ENCODE results near the gene PPP6R2. TPM values are rescaled to one million over a fixed set of nuclear protein-coding genes. Genes with fewer than 3 reads are reported as not detected.

Gene PPP6R2
- total and polyA plus RNA-seq, 2 donors (not counting 1 experiment from before 2014, with no cell fraction given) = 19.7 to 44.4 TPM

- Histone ChIP-seq H3K4me3 (replicated peaks in 1 of 4; ENCODE audit: control extremely low read depth in 1 of 4, insufficient read depth in 1 of 4, low read depth in 3 of 4, low read length in 4 of 4) (no peak overlapping the region), H4K20me1 (ENCODE audit: control insufficient read depth, extremely low read depth, insufficient read depth, low read length) (no peaks in the 10 kb centered on the region), H3K4me2 (ENCODE audit: extremely low read depth, insufficient read depth, low read length) (no peak overlapping the region), H3K4me1 (ENCODE audit: control insufficient read depth, extremely low read depth, insufficient read depth, low read length) (no peaks in the 10 kb centered on the region), H3K27ac (ENCODE audit: insufficient read depth, low read length) (no peak overlapping the region), H3K9me3 (ENCODE audit: control insufficient read depth, insufficient read depth, low read depth, low read length) (no peaks in the 10 kb centered on the region), H3K9ac (ENCODE audit: insufficient read depth, low read length) (no peak overlapping the region), H3K79me2 (ENCODE audit: control insufficient read depth, insufficient read depth, low read length) (peaks cover 36% of the 10 kb centered on the region), H3K36me3 (ENCODE audit: control insufficient read depth, insufficient read depth, low read length) (no peaks in the 10 kb centered on the region), H2AFZ (ENCODE audit: low read length) (no peak overlapping the region), H3K27me3 (ENCODE audit: control insufficient read depth, insufficient read depth, low read length) (no peaks in the 10 kb centered on the region)
- no peak for TF ChIP-seq EZH2 (IDR thresholded peaks at IDR 0.05; ENCODE audit: low read length, missing control alignments)
- TF ChIP-seq, protein P1, sequence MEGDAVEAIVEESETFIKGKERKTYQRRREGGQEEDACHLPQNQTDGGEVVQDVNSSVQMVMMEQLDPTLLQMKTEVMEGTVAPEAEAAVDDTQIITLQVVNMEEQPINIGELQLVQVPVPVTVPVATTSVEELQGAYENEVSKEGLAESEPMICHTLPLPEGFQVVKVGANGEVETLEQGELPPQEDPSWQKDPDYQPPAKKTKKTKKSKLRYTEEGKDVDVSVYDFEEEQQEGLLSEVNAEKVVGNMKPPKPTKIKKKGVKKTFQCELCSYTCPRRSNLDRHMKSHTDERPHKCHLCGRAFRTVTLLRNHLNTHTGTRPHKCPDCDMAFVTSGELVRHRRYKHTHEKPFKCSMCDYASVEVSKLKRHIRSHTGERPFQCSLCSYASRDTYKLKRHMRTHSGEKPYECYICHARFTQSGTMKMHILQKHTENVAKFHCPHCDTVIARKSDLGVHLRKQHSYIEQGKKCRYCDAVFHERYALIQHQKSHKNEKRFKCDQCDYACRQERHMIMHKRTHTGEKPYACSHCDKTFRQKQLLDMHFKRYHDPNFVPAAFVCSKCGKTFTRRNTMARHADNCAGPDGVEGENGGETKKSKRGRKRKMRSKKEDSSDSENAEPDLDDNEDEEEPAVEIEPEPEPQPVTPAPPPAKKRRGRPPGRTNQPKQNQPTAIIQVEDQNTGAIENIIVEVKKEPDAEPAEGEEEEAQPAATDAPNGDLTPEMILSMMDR (conservative IDR thresholded peaks at IDR 0.05 in 1 of 2, IDR thresholded peaks at IDR 0.05 in 1 of 2; ENCODE audit: low read depth in 1 of 2, low read length in 2 of 2) = no peak
- no peak for DNase-seq (ENCODE audit: low read depth in 2 of 2)
Observed at GRCh38 chr22:50356186-50356585, 13.1 kb downstream of the PPP6R2 start.

- H3K9ac ChIP-seq (ENCODE audit: insufficient read depth, low read length) = no peak overlapping the region
- DNase-seq (ENCODE audit: low read depth in 2 of 2) = no peak
- H3K9me3 ChIP-seq (ENCODE audit: control insufficient read depth, insufficient read depth, low read depth, low read length) = no peaks in the 10 kb centered on the region
- H3K4me3 ChIP-seq (replicated peaks in 1 of 4; ENCODE audit: control extremely low read depth in 1 of 4, insufficient read depth in 1 of 4, low read depth in 3 of 4, low read length in 4 of 4) = no peak overlapping the region
- no peak overlapping the region for H3K4me2 ChIP-seq (ENCODE audit: extremely low read depth, insufficient read depth, low read length)
- H4K20me1 ChIP-seq (ENCODE audit: control insufficient read depth, extremely low read depth, insufficient read depth, low read length) = no peaks in the 10 kb centered on the region
- no peak overlapping the region for H2AFZ ChIP-seq (ENCODE audit: low read length)
- H3K27ac ChIP-seq (ENCODE audit: insufficient read depth, low read length) = no peak overlapping the region
- H3K79me2 ChIP-seq (ENCODE audit: control insufficient read depth, insufficient read depth, low read length) = peaks cover 47% of the 10 kb centered on the region
- no peaks in the 10 kb centered on the region for H3K4me1 ChIP-seq (ENCODE audit: control insufficient read depth, extremely low read depth, insufficient read depth, low read length)
- H3K36me3 ChIP-seq (ENCODE audit: control insufficient read depth, insufficient read depth, low read length) = no peaks in the 10 kb centered on the region
- TF ChIP-seq EZH2 (IDR thresholded peaks at IDR 0.05; ENCODE audit: low read length, missing control alignments) = no peak
- no peaks in the 10 kb centered on the region for H3K27me3 ChIP-seq (ENCODE audit: control insufficient read depth, insufficient read depth, low read length)
Observed at GRCh38 chr22:50357222-50357621, 14.1 kb downstream of the PPP6R2 start.

GRCh38 chr22:50357756-50358155 is 14.6 kb downstream of the PPP6R2 start:
- H3K9me3 ChIP-seq (ENCODE audit: control insufficient read depth, insufficient read depth, low read depth, low read length) = no peaks in the 10 kb centered on the region
- H3K4me2 ChIP-seq (ENCODE audit: extremely low read depth, insufficient read depth, low read length) = no peak overlapping the region
- no peak overlapping the region for H3K4me3 ChIP-seq (replicated peaks in 1 of 4; ENCODE audit: control extremely low read depth in 1 of 4, insufficient read depth in 1 of 4, low read depth in 3 of 4, low read length in 4 of 4)
- no peaks in the 10 kb centered on the region for H3K36me3 ChIP-seq (ENCODE audit: control insufficient read depth, insufficient read depth, low read length)
- no peak for TF ChIP-seq EZH2 (IDR thresholded peaks at IDR 0.05; ENCODE audit: low read length, missing control alignments)
- H3K27me3 ChIP-seq (ENCODE audit: control insufficient read depth, insufficient read depth, low read length) = no peaks in the 10 kb centered on the region
- peaks cover 52% of the 10 kb centered on the region for H3K79me2 ChIP-seq (ENCODE audit: control insufficient read depth, insufficient read depth, low read length)
- no peak for DNase-seq (ENCODE audit: low read depth in 2 of 2)
- H3K4me1 ChIP-seq (ENCODE audit: control insufficient read depth, extremely low read depth, insufficient read depth, low read length) = no peaks in the 10 kb centered on the region
- H4K20me1 ChIP-seq (ENCODE audit: control insufficient read depth, extremely low read depth, insufficient read depth, low read length) = no peaks in the 10 kb centered on the region
- H3K27ac ChIP-seq (ENCODE audit: insufficient read depth, low read length) = no peak overlapping the region
- no peak overlapping the region for H2AFZ ChIP-seq (ENCODE audit: low read length)
- no peak overlapping the region for H3K9ac ChIP-seq (ENCODE audit: insufficient read depth, low read length)

DNA sequence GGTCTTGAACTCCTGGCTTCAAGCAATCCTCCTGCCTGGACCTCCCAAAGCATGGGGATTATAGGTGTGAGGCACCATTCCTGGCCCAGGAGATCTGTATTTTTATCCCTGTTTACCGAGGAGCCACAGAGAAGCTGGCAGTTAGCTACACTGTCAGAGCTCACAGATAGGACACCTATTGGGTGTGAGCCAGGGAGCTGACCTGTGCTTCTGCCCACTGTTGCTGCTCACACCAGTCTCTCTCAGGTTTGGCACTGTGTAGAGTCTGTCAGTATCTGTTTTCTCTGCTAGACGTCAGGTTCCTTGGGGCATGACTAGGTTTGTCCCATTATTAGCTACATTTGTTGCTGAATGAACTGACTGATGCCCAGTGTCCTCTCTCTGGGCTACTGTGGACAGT is 17.5 kb downstream of the PPP6R2 start:
- no peak for DNase-seq (ENCODE audit: low read depth in 2 of 2)
- no peaks in the 10 kb centered on the region for H3K4me1 ChIP-seq (ENCODE audit: control insufficient read depth, extremely low read depth, insufficient read depth, low read length)
- no peak overlapping the region for H2AFZ ChIP-seq (ENCODE audit: low read length)
- no peaks in the 10 kb centered on the region for H3K36me3 ChIP-seq (ENCODE audit: control insufficient read depth, insufficient read depth, low read length)
- no peak overlapping the region for H3K27ac ChIP-seq (ENCODE audit: insufficient read depth, low read length)
- H4K20me1 ChIP-seq (ENCODE audit: control insufficient read depth, extremely low read depth, insufficient read depth, low read length) = no peaks in the 10 kb centered on the region
- no peak overlapping the region for H3K4me2 ChIP-seq (ENCODE audit: extremely low read depth, insufficient read depth, low read length)
- H3K9me3 ChIP-seq (ENCODE audit: control insufficient read depth, insufficient read depth, low read depth, low read length) = no peaks in the 10 kb centered on the region
- H3K9ac ChIP-seq (ENCODE audit: insufficient read depth, low read length) = no peak overlapping the region
- peaks cover 60% of the 10 kb centered on the region for H3K79me2 ChIP-seq (ENCODE audit: control insufficient read depth, insufficient read depth, low read length)
- no peaks in the 10 kb centered on the region for H3K27me3 ChIP-seq (ENCODE audit: control insufficient read depth, insufficient read depth, low read length)
- TF ChIP-seq, protein P1 (conservative IDR thresholded peaks at IDR 0.05 in 1 of 2, IDR thresholded peaks at IDR 0.05 in 1 of 2; ENCODE audit: low read depth in 1 of 2, low read length in 2 of 2) = no peak
- no peak for TF ChIP-seq EZH2 (IDR thresholded peaks at IDR 0.05; ENCODE audit: low read length, missing control alignments)
- H3K4me3 ChIP-seq (replicated peaks in 1 of 4; ENCODE audit: control extremely low read depth in 1 of 4, insufficient read depth in 1 of 4, low read depth in 3 of 4, low read length in 4 of 4) = no peak overlapping the region
